ACC112 (cell line): Measurements from ENCODE around the gene PRRG2.

Experiments used
- H2AFZ ChIP-seq: fragments of 200-600 bp; sonication (generic); one replicate; pipeline ENCODE4 v1.6.0; 2017; ENCODE audit warnings: antibody characterized with exemption, low read length; ENCODE audit not compliant: unreplicated experiment
- H3K27ac ChIP-seq: fragments of 200-600 bp; sonication (generic); 2 replicates; pipeline ENCODE4 v1.5.1; 2014; ENCODE audit warnings: low read depth, mild to moderate bottlenecking, antibody characterized with exemption, low read length, moderate library complexity
- H3K27me3 ChIP-seq: fragments of 200-600 bp; sonication (generic); 2 replicates; pipeline ENCODE4 v1.6.1; 2014; ENCODE audit warnings: mild to moderate bottlenecking, antibody characterized with exemption, low read length, moderate library complexity, mixed read lengths; ENCODE audit not compliant: insufficient read depth
- H3K36me3 ChIP-seq: fragments of 200-600 bp; sonication (generic); 2 replicates; pipeline ENCODE4 v1.6.1; 2016; ENCODE audit warnings: mild to moderate bottlenecking, antibody characterized with exemption, low read length, moderate library complexity, mixed read lengths; ENCODE audit not compliant: insufficient read depth
- H3K4me1 ChIP-seq: fragments of 200-600 bp; sonication (generic); one replicate; pipeline ENCODE4 v1.6.1; 2016; ENCODE audit warnings: low read length, mixed read lengths; ENCODE audit not compliant: insufficient read depth, unreplicated experiment, control insufficient read depth
- H3K4me3 ChIP-seq: fragments of 200-600 bp; sonication (generic); 2 replicates; pipeline ENCODE4 v1.5.1; 2014; ENCODE audit warnings: mild to moderate bottlenecking, low read depth, low read length
- H3K79me2 ChIP-seq: fragments of 200-600 bp; sonication (generic); one replicate; pipeline ENCODE4 v1.6.0; 2016; ENCODE audit warnings: low read length; ENCODE audit not compliant: control insufficient read depth, unreplicated experiment, insufficient read depth

The PRRG2 gene

DNA sequence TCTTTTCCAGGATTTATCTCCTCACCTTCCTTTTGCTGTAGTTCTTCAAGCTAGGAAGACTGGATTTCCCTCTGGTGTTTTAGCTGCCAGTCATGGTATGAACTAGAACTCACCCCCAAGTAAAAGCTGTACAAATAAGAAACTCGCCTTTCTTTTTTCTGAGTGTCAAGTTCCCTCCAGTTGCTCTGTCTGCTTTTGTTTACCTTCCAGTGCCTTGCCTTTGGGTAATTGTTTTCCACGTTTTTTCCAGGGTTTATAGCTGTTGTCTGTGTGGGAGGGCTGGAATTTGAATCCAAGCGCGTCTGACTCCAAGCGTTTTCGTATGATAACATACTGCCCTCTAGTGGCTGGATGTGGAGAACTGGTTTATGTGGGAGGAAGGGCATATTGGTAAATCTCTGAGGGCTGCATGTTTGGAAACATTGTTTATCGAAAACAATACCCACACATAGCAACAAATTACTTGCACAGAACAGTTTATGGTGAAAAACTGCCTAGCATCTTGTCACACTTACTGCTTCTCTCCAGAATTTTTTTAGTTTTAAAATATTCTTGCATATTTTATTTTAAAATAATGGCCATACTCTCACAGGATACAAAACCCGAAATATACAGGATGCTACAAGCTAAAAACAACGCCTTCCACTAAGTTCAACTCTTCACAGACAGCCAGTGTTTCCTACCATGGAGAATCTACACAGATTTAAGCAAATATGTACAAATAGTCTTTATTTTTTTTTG, 34.1 kb upstream of the PRRG2 start:
- H3K27ac ChIP-seq = no peak overlapping the region
- no peak overlapping the region for H3K4me3 ChIP-seq
- no peak overlapping the region for H2AFZ ChIP-seq
- no peaks in the 10 kb centered on the region for H3K4me1 ChIP-seq
- no peaks in the 10 kb centered on the region for H3K27me3 ChIP-seq
- no peaks in the 10 kb centered on the region for H3K79me2 ChIP-seq
- no peaks in the 10 kb centered on the region for H3K36me3 ChIP-seq

DNA sequence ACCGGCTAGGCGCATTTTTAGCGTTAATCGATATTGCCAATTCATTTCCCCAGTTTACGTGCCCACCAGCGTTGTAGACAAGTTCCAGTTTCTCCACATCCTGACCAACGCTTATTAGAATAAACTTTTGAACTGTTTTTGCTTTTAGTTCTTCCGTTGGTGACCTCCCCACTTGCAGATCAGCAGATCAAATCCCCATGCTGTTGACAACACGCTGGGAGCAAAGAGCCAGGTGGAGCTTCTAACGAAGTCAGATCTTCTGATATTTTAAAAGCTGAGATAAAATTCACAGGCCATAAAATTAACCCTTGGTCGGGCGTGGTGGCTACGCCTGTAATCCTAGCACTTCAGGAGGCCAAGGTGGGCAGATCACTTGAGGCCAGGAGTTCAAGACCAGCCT, 32.1 kb upstream of the PRRG2 start:
- H3K4me1 ChIP-seq = peaks cover 7% of the 10 kb centered on the region
- H3K36me3 ChIP-seq = no peaks in the 10 kb centered on the region
- no peaks in the 10 kb centered on the region for H3K27me3 ChIP-seq
- no peak overlapping the region for H2AFZ ChIP-seq
- H3K79me2 ChIP-seq = no peaks in the 10 kb centered on the region
- no peak overlapping the region for H3K4me3 ChIP-seq
- no peak overlapping the region for H3K27ac ChIP-seq

DNA sequence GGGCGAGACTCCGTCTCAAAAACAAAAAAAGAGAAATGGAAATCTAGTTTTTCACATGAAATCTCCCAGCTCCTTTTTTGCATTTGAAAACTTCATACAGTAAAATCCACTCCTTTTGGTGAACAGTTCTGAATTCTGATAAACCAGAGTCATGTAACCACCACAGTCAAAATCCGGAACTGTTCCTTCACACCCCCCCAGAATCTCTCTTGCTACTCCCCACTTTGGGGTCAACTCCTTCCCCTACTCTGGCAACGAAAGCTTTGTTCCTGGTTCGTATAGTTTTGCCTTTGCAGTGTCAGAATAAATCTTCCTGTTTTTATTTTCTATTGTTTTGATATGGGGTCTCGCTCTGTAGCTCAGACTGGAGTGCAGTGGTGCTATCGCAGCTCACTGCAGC, 29.6 kb upstream of the PRRG2 start:
- no peaks in the 10 kb centered on the region for H3K27me3 ChIP-seq
- no peaks in the 10 kb centered on the region for H3K79me2 ChIP-seq
- no peak overlapping the region for H2AFZ ChIP-seq
- H3K4me3 ChIP-seq = no peak overlapping the region
- no peak overlapping the region for H3K27ac ChIP-seq
- H3K4me1 ChIP-seq = peaks cover 9% of the 10 kb centered on the region
- peaks cover 3% of the 10 kb centered on the region; the same call in 1 of the 2 replicates for H3K36me3 ChIP-seq

DNA sequence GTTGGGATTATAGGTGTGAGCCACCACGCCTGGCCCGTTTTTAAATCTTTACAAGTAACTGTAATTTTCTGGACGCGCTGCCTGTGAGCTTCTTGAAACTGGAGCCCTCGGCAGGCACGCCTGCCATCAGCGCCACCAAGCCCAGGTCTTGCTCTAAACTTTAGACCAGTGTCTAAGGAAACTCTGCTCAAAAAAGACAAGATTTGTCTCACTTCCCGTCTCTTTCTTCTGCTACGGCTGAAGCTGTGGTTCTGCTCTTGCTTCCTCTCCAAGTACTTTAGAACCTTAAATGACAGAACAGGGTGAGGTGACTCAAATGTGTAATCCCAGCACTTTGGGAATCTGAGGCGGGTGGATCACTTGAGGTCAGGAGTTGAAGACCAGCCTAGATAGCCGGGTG, 28.4 kb upstream of the PRRG2 start:
- Histone ChIP-seq H2AFZ (no peak overlapping the region), H3K4me1 (peaks cover 9% of the 10 kb centered on the region), H3K36me3 (peaks cover 3% of the 10 kb centered on the region; the same call in 1 of the 2 replicates), H3K4me3 (no peak overlapping the region), H3K27me3 (no peaks in the 10 kb centered on the region), H3K27ac (no peak overlapping the region), H3K79me2 (no peaks in the 10 kb centered on the region)

DNA sequence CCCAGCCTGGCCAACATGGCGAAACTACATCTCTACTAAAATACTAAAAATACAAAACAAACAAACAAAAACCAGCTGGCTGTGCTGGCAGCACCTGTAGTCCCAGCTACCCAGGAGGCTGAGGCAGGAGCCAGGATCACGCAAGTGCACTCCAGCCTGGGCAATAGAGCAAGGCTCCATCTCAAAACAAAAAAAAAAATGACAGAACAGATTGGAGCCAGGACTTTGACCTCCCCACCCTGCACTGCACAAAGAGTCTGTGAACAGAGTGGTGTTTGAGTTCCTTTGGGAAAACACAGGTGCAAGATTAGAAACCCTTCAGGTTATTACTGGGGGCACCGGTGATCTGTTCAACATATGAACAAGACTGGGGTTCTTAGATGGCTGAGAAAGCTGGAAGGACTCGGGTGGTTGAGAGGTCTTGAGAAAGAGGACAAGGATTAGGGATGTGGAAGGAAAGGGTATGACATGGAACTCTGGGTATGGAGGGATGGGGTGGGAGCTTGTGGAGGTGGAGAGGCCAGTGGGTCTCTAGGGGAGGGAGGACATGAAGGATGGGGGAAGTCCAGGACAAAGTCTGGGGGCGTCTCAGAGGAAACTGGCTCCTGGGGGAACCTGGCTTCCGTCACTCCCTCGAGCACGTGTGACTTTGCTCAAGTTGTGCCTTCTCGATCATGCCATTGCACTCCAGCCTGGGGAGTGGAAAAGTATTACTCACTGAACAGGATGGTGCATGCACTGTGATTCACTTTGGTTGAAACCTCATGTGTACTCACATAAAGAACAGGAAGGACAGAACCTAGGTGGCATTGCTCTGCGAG, 27.5 kb upstream of the PRRG2 start:
- Histone ChIP-seq H3K79me2 (no peaks in the 10 kb centered on the region), H2AFZ (no peak overlapping the region), H3K4me1 (peaks cover 9% of the 10 kb centered on the region), H3K27ac (peak overlapping the region; percentile 56), H3K4me3 (no peak overlapping the region), H3K27me3 (no peaks in the 10 kb centered on the region), H3K36me3 (peaks cover 3% of the 10 kb centered on the region; the same call in 1 of the 2 replicates)

DNA sequence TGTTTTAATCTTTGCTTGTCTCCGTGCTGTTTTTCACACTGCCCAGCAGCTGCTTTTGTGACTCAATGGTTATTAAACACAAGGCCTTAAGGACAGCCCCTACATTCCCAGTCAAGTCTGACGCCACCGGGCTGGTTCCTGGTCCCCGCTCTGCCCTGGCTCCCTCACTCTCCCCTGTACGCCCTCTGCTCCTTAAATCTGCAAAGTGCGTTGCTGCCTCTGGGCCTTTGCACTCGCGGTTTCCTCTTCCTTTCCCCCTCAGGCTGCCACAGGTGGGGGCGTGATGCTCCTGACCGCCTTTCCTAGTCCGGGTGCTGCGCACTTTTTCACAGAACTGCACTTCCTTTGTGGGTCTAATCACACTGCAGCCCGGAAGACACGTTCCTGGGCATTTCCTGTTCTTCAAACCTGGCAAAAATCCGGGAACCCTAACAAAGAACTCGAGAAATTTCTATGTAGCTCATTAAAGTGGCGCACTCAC, 26.4 kb upstream of the PRRG2 start:
- H3K27ac ChIP-seq = no peak overlapping the region
- no peak overlapping the region for H2AFZ ChIP-seq
- no peaks in the 10 kb centered on the region for H3K79me2 ChIP-seq
- peaks cover 3% of the 10 kb centered on the region; the same call in 1 of the 2 replicates for H3K36me3 ChIP-seq
- H3K4me3 ChIP-seq = no peak overlapping the region
- H3K4me1 ChIP-seq = peaks cover 9% of the 10 kb centered on the region
- H3K27me3 ChIP-seq = no peaks in the 10 kb centered on the region

DNA sequence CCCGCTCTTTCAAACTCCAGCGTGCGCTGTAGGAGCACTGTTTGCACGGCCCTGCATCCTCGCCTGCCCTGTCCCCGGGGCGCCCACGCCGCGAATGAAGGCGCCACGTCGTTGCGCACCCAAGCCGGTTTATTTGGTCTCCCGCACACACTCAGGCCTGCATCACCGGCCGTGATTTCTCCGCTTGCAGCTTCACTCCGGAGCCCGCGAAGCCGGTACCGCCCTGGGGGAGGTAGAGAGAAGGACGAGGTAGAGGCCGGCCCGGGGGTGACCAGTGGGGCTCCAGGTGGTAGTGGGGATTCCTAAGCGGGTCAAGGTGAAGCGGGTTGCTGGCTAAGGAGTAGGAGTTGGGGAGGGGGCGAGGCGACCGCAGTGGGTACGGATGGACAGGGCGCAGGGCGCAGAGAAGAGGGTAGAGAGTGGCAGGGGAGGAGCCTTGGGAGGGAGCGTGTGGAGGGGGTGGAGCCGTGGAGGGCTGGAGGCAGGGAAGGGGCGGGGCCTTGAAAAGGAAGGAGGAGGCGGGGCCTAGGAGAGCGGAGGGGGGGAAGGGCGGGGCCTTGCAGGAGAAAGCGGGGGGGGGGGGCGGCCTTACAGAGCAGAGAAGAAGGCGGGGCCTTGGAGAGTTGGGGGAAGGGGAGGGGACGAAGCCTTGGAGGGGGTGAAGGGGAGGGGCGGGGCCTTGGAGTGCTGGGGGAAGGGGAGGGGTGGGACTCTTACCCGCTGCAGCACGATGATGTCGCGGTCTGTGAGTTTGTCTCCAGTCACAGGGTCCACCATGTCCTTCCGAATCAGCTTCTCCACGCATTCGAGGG, 25.3 kb upstream of the PRRG2 start:
- no peaks in the 10 kb centered on the region for H3K79me2 ChIP-seq
- peaks cover 9% of the 10 kb centered on the region for H3K4me1 ChIP-seq
- H3K36me3 ChIP-seq = peaks cover 3% of the 10 kb centered on the region; the same call in 1 of the 2 replicates
- H3K27ac ChIP-seq = no peak overlapping the region
- no peak overlapping the region for H3K4me3 ChIP-seq
- no peaks in the 10 kb centered on the region for H3K27me3 ChIP-seq
- H2AFZ ChIP-seq = no peak overlapping the region

DNA sequence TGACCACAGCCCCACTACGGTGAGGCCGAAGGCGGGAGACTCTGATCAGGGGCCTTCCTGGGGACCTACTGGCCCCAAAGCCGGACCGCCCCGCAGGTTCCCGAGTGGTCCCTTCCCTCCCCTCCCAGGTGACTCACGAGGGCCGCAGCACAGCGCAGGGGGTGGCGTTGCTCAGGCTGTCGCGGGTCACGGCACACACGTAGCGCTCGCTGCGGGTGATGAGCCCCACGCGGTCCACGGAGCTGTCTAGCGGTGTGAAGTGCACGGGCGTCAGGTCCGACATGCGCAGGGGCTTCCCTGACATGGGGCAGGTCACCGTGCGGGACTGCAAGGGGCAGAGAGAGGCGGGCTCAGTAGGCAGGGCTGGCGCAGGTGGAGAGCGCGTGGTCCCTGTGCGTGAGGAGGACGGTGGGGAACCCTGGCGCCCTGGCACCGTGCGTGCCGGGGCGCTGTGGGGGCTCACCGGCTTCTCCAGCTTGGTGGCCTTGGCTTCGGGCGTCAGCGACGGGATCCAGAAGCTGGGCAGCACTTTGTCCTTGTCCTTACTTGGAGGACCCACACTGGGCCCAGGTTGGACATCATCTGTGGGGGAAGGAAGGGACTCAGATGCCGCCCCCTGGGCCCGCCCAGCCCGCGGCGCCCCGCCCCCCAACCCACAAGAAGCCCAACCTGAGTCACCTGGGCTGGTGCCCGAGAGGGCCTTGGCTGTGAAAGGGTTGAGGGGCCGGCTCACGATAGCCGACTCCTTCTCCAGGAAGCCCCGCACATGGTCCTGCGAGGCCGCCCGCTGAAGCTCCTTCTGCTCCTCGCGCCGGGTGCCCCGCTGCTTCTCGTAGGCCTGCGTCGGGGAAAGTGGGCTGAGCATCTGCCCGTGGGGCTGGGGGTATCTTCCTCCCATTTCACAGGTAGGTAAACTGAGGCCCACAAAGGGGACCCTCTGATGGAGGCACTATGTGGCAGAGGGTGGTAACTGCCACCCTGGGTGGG, 24.4 kb upstream of the PRRG2 start:
- H3K27me3 ChIP-seq = no peaks in the 10 kb centered on the region
- H3K4me1 ChIP-seq = peaks cover 9% of the 10 kb centered on the region
- no peaks in the 10 kb centered on the region for H3K79me2 ChIP-seq
- no peak overlapping the region for H2AFZ ChIP-seq
- H3K27ac ChIP-seq = no peak overlapping the region
- H3K4me3 ChIP-seq = no peak overlapping the region
- H3K36me3 ChIP-seq = peaks cover 3% of the 10 kb centered on the region; the same call in 1 of the 2 replicates

DNA sequence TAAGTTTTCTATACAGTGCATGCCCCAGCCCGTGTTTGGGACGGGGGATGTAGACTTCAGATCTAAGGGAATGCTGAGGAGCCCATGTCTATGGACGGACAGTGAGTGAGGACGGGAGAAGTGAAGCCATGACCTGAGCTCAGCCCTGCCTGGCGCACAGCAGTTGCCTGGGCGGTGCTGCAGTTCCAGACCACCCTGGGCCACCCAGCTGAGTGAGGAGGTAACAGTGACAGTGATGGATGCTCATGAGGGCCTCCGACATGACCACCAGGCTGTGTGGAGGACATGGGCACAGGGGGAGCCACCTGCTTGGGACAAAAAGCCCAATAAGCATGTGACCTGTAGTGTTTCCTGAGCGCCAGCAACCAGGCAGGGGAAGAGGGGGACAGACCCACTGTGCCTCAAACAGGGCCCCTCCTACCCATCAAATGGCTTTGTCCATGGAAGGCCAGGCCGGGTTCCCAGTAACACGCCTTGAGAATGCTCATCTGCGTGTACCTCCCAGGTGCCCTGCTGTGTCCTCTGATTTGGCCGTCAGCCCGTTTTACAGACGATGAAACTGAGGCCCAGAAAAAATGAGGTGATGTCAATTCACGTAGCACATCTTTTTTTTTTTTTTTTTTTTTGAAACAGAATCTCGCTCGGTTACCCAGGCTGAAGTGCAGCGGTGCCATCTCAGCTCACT, 23.3 kb upstream of the PRRG2 start:
- Histone ChIP-seq H3K4me3 (no peak overlapping the region), H3K79me2 (no peaks in the 10 kb centered on the region), H3K27me3 (no peaks in the 10 kb centered on the region), H3K4me1 (peaks cover 9% of the 10 kb centered on the region), H3K27ac (no peak overlapping the region), H3K36me3 (peaks cover 3% of the 10 kb centered on the region; the same call in 1 of the 2 replicates), H2AFZ (no peak overlapping the region)
